HepG2 (cell line): ENCODE data around the gene DCUN1D3. TPM values are rescaled to one million over a fixed set of nuclear protein-coding genes. Genes with fewer than 3 reads are reported as not detected.

Source experiments
- CHD2 ChIP-seq: IDR thresholded peaks from 2 replicates; pipeline ENCODE4 v1.6.1; 2011; ENCODE audit warnings: low read depth, low read length, improper control_type of control experiment
- HIC2 ChIP-seq: sonication (generic); formaldehyde crosslinking; IDR thresholded peaks from 2 replicates; pipeline ENCODE4 v1.9.0; 2022; ENCODE audit warnings: low read depth, missing genetic modification reagents
- HMG20B ChIP-seq: conservative IDR thresholded peaks from 2 replicates; pipeline ENCODE4 v1.6.1; 2016; ENCODE audit warnings: missing genetic modification reagents, missing compliant biosample characterization
- MATR3 ChIP-seq: sonication (generic); formaldehyde crosslinking; IDR thresholded peaks from 2 replicates; pipeline ENCODE4 v1.4.0; 2020; ENCODE audit warnings: missing genetic modification reagents
- MYPOP ChIP-seq: sonication (generic); formaldehyde crosslinking; IDR thresholded peaks from 2 replicates; pipeline ENCODE4 v1.8.1; 2023; ENCODE audit warnings: mild to moderate bottlenecking, moderate library complexity, missing genetic modification reagents
- NFKBIZ ChIP-seq: IDR thresholded peaks from 2 replicates; pipeline ENCODE4 v1.6.1; 2018; ENCODE audit warnings: missing genetic modification reagents, missing compliant biosample characterization
- PAWR ChIP-seq: sonication (generic); formaldehyde crosslinking; IDR thresholded peaks from 2 replicates; pipeline ENCODE4 v1.4.0; 2020; ENCODE audit warnings: missing genetic modification reagents, mild to moderate bottlenecking, borderline replicate concordance
- POLR2A ChIP-seq, 2 experiments: IDR thresholded peaks; 2 replicates each; pipeline ENCODE4 v1.6.1; 2011; ENCODE audit warnings: low read depth in 2 of 2, low read length in 2 of 2, mild to moderate bottlenecking in 1 of 2, moderate library complexity in 1 of 2; ENCODE audit not compliant: insufficient read depth in 1 of 2
- RAD51 ChIP-seq: fragments of 450-650 bp; IDR thresholded peaks from 2 replicates; pipeline ENCODE4 v1.6.1; 2016; ENCODE audit warnings: borderline replicate concordance
- TCF12 ChIP-seq, 2 experiments: fragments of 450-650 bp in 1 of 2; sonication (generic) in 1 of 2; formaldehyde crosslinking in 1 of 2; IDR thresholded peaks; 2 replicates each; pipeline versions ENCODE4 v1.6.1 to v1.8.0; 2017 to 2022; ENCODE audit warnings: antibody characterized with exemption in 1 of 2, mild to moderate bottlenecking in 1 of 2, missing genetic modification reagents in 1 of 2, moderate library complexity in 1 of 2
- TRIM24 ChIP-seq: sonication (generic); formaldehyde crosslinking; IDR thresholded peaks from 2 replicates; pipeline ENCODE4 v1.8.0; 2022; ENCODE audit warnings: mild to moderate bottlenecking, missing genetic modification reagents
- ZBTB38 ChIP-seq: sonication (generic); formaldehyde crosslinking; IDR thresholded peaks from 2 replicates; pipeline ENCODE4 v1.5.1; 2020; ENCODE audit warnings: mild to moderate bottlenecking, missing genetic modification reagents
- ZFAT ChIP-seq: sonication (generic); formaldehyde crosslinking; conservative IDR thresholded peaks from 2 replicates; pipeline ENCODE4 v1.8.1; 2023; ENCODE audit warnings: missing genetic modification reagents, inconsistent platforms
- ZFX ChIP-seq: sonication (generic); formaldehyde crosslinking; IDR thresholded peaks from 2 replicates; pipeline ENCODE4 v1.4.0; 2020; ENCODE audit warnings: mild to moderate bottlenecking, low read depth, missing genetic modification reagents, moderate library complexity
- ZNF362 ChIP-seq: sonication (generic); formaldehyde crosslinking; IDR thresholded peaks from 2 replicates; pipeline ENCODE4 v1.4.0; 2020; ENCODE audit warnings: missing genetic modification reagents, mild to moderate bottlenecking, borderline replicate concordance
- ZNF44 ChIP-seq: sonication (generic); formaldehyde crosslinking; IDR thresholded peaks from 2 replicates; pipeline ENCODE4 v1.5.1; 2020; ENCODE audit warnings: mild to moderate bottlenecking, missing genetic modification reagents
- ZNF670 ChIP-seq: sonication (generic); formaldehyde crosslinking; IDR thresholded peaks from 2 replicates; pipeline ENCODE4 v1.8.0; 2022; ENCODE audit warnings: mild to moderate bottlenecking, missing genetic modification reagents, borderline replicate concordance
- ZNF7 ChIP-seq: IDR thresholded peaks from 2 replicates; pipeline ENCODE4 v1.6.1; 2016; ENCODE audit warnings: missing biosample characterization, missing genetic modification reagents
- ZSCAN30 ChIP-seq: sonication (generic); formaldehyde crosslinking; IDR thresholded peaks from 2 replicates; pipeline ENCODE4 v1.5.0; 2020; ENCODE audit warnings: mild to moderate bottlenecking, missing genetic modification reagents
- polyA plus RNA-seq, 8 experiments: library from polyadenylated mRNA; depleted of rRNA in 3 of 8; stranded (reverse) in 7 of 8; unstranded in 1 of 8; fragments of >200 nt; fragmentation: Illumina TruSeq in 4 of 8; extraction: Trizol in 4 of 8; gene quantifications; 2 replicates each; pipeline versions ENCODE4 v1.2.1 to v1.2.3, GENCODE V29; 2011 to 2016; ENCODE audit warnings: low read depth in 4 of 8, missing spikeins in 1 of 8, mixed read lengths in 1 of 8; ENCODE audit not compliant: insufficient read depth in 1 of 8
- total RNA-seq, 5 experiments: library from RNA; depleted of rRNA; stranded (reverse); fragments of >200 nt; fragmentation: Illumina TruSeq; extraction: Trizol; gene quantifications; 2 replicates each; pipeline ENCODE4 v1.2.3, GENCODE V29; 2016; ENCODE audit warnings: low read depth in 1 of 5
- TF ChIP-seq, protein P1 (sequence below): sonication (generic); formaldehyde crosslinking; conservative IDR thresholded peaks from 2 replicates; pipeline ENCODE4 v1.4.0; 2020; ENCODE audit warnings: missing genetic modification reagents
- TF ChIP-seq, protein P2 (sequence below): sonication (generic); formaldehyde crosslinking; IDR thresholded peaks from 2 replicates; pipeline ENCODE4 v1.4.0; 2020; ENCODE audit warnings: missing genetic modification reagents, borderline replicate concordance

DCUN1D3 gene
- total and polyA plus RNA-seq, 2 of the 13 experiments (the other 11 are each of a cell fraction or from before 2014, with no cell fraction given): 5.0 to 19.3 TPM

DNA sequence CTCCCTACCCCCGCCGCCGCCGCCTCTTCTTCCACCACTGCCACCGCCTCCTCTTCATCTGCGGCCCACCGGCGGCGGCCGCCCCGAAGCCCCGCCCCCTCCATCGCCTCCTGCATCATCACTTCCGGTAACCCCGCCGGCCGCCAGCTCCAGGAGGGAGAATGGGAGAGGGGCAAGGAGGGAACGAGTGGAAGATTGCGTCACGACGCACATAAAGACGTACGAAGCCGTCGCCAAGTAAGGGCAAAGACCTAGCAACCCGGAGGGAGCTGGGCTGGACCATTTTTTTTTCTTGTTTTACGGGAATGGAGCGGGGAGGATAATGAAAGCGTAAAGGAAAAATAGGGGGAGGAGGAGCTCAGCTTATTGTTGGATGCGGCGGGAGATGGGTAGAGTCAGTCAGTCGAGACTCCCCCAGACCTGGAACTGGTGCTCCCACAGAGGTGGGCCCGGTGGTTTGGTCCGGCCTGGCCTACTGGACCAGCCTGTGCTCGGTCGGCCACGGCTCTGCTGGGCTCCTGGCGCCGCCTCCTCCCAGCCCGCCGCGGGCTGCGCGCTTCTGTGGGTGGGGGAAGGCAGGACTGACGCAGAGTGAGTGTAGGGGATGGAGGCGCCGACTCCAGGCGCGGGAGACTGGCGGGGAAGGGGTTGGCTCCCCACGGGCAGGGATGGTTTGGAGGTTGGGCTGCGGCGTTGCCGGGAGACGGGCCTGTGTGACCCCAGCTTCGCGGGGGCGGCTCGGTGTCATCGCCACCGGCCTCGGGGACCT is at the start of gene DCUN1D3, which contains the start of gene LYRM1 (continued):
- TF ChIP-seq, protein P1, sequence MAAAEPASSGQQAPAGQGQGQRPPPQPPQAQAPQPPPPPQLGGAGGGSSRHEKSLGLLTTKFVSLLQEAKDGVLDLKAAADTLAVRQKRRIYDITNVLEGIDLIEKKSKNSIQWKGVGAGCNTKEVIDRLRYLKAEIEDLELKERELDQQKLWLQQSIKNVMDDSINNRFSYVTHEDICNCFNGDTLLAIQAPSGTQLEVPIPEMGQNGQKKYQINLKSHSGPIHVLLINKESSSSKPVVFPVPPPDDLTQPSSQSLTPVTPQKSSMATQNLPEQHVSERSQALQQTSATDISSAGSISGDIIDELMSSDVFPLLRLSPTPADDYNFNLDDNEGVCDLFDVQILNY (CRISPR knock-in tag): peak; percentile 81
- no peak for TF ChIP-seq TRIM24 (CRISPR knock-in tag)
- TF ChIP-seq MATR3 (CRISPR knock-in tag): no peak
- peak; percentile 70 to 88; a peak in 3 of 4 replicates for TF ChIP-seq POLR2A (IDR thresholded peaks at IDR 0.05; ENCODE audit: insufficient read depth in 1 of 2, low read depth in 2 of 2, low read length in 2 of 2)
- TF ChIP-seq ZNF670 (CRISPR knock-in tag): no peak; the same call in 1 of the 2 replicates
- no peak for TF ChIP-seq HIC2 (CRISPR knock-in tag)
- no peak for TF ChIP-seq ZNF7
- TF ChIP-seq, protein P2, sequence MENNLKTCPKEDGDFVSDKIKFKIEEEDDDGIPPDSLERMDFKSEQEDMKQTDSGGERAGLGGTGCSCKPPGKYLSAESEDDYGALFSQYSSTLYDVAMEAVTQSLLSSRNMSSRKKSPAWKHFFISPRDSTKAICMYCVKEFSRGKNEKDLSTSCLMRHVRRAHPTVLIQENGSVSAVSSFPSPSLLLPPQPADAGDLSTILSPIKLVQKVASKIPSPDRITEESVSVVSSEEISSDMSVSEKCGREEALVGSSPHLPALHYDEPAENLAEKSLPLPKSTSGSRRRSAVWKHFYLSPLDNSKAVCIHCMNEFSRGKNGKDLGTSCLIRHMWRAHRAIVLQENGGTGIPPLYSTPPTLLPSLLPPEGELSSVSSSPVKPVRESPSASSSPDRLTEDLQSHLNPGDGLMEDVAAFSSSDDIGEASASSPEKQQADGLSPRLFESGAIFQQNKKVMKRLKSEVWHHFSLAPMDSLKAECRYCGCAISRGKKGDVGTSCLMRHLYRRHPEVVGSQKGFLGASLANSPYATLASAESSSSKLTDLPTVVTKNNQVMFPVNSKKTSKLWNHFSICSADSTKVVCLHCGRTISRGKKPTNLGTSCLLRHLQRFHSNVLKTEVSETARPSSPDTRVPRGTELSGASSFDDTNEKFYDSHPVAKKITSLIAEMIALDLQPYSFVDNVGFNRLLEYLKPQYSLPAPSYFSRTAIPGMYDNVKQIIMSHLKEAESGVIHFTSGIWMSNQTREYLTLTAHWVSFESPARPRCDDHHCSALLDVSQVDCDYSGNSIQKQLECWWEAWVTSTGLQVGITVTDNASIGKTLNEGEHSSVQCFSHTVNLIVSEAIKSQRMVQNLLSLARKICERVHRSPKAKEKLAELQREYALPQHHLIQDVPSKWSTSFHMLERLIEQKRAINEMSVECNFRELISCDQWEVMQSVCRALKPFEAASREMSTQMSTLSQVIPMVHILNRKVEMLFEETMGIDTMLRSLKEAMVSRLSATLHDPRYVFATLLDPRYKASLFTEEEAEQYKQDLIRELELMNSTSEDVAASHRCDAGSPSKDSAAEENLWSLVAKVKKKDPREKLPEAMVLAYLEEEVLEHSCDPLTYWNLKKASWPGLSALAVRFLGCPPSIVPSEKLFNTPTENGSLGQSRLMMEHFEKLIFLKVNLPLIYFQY (CRISPR knock-in tag): peak; percentile 63; the same call in 1 of the 2 replicates
- no peak for TF ChIP-seq PAWR (CRISPR knock-in tag)
- TF ChIP-seq MYPOP (CRISPR knock-in tag): peak; percentile 75
- TF ChIP-seq ZBTB38 (CRISPR knock-in tag): peak; percentile 40; the same call in 1 of the 2 replicates
- TF ChIP-seq HMG20B (CRISPR knock-in tag): no peak
- TF ChIP-seq ZSCAN30 (CRISPR knock-in tag): no peak
- no peak for TF ChIP-seq TCF12 (IDR thresholded peaks at IDR 0.05)
- TF ChIP-seq TCF12 (CRISPR knock-in tag; IDR thresholded peaks at IDR 0.05): peak; percentile 95; the same call in 1 of the 2 replicates
- TF ChIP-seq ZNF44 (CRISPR knock-in tag): peak; percentile 74
- TF ChIP-seq ZFX (CRISPR knock-in tag): peak; percentile 99
- no peak for TF ChIP-seq RAD51
- TF ChIP-seq ZNF362 (CRISPR knock-in tag): peak; percentile 100
- peak; percentile 25; the same call in 1 of the 2 replicates for TF ChIP-seq CHD2
- TF ChIP-seq ZFAT (CRISPR knock-in tag): no peak
- peak; percentile 56; the same call in 1 of the 2 replicates for TF ChIP-seq NFKBIZ (CRISPR knock-in tag)
